Neuronal stem cell (in vitro differentiated cells): ENCODE measurements around the gene RPLP2.

Experiments used
- DNase-seq: peaks from one replicate; pipeline ENCODE4 v3.0.0-alpha.2; 2013; ENCODE audit warnings: low spot score
- H2AFZ ChIP-seq: one replicate; pipeline ENCODE4 v1.6.1; 2013; ENCODE audit warnings: mild to moderate bottlenecking, low read length, inconsistent platforms
- H2AK5ac ChIP-seq: 2 replicates; pipeline ENCODE4 v1.6.1; 2013; ENCODE audit warnings: low read depth, mild to moderate bottlenecking, inconsistent platforms, low read length, moderate library complexity, mixed read lengths
- H2BK120ac ChIP-seq: 2 replicates; pipeline ENCODE4 v1.6.1; 2013; ENCODE audit warnings: low read depth, mild to moderate bottlenecking, inconsistent platforms, low read length, moderate library complexity, mixed read lengths
- H2BK12ac ChIP-seq: one replicate; pipeline ENCODE4 v1.6.1; 2013; ENCODE audit warnings: low read length, inconsistent platforms
- H2BK15ac ChIP-seq: 2 replicates; pipeline ENCODE4 v1.6.1; 2013; ENCODE audit warnings: mild to moderate bottlenecking, low read length, inconsistent platforms, mixed read lengths
- H2BK5ac ChIP-seq: one replicate; pipeline ENCODE4 v1.6.1; 2013; ENCODE audit warnings: inconsistent platforms, mild to moderate bottlenecking, low read length, moderate library complexity
- H3K14ac ChIP-seq: one replicate; pipeline ENCODE4 v1.6.1; 2013; ENCODE audit warnings: low read length, inconsistent platforms
- H3K18ac ChIP-seq: 2 replicates; pipeline ENCODE4 v1.6.1; 2013; ENCODE audit warnings: low read length, inconsistent platforms
- H3K23ac ChIP-seq: 2 replicates; pipeline ENCODE4 v1.6.1; 2013; ENCODE audit warnings: low read depth, mild to moderate bottlenecking, mixed read lengths, low read length, inconsistent platforms; ENCODE audit not compliant: poor library complexity
- H3K27ac ChIP-seq: replicated peaks from 3 replicates; pipeline ENCODE4 v1.5.1; 2013; ENCODE audit warnings: low read length, inconsistent platforms
- H3K27me3 ChIP-seq, 3 experiments: 2 replicates each; pipeline ENCODE4 v1.6.1; 2013; ENCODE audit warnings: low read length in 3 of 3, mild to moderate bottlenecking in 2 of 3, inconsistent platforms in 1 of 3, low read depth in 1 of 3, mixed read lengths in 1 of 3, moderate library complexity in 1 of 3; ENCODE audit not compliant: control insufficient read depth in 3 of 3, insufficient read depth in 3 of 3
- H3K36me3 ChIP-seq, 2 donors: replicated peaks in 1 of 2; 2 replicates each; pipeline ENCODE4 v1.6.1; 2013; ENCODE audit warnings: low read length in 2 of 2; ENCODE audit not compliant: control insufficient read depth in 2 of 2, insufficient read depth in 2 of 2
- H3K4ac ChIP-seq: 2 replicates; pipeline ENCODE4 v1.6.1; 2013; ENCODE audit warnings: inconsistent platforms, mild to moderate bottlenecking, low read length, moderate library complexity
- H3K4me1 ChIP-seq, 2 donors: 1 replicate in 1 of 2; 2 replicates in 1 of 2; pipeline ENCODE4 v1.6.1; 2013; ENCODE audit warnings: low read length in 2 of 2, low read depth in 1 of 2; ENCODE audit not compliant: control insufficient read depth in 2 of 2, insufficient read depth in 1 of 2
- H3K4me2 ChIP-seq: one replicate; pipeline ENCODE4 v1.6.1; 2013; ENCODE audit warnings: mild to moderate bottlenecking, low read length, inconsistent platforms; ENCODE audit not compliant: insufficient read depth, poor library complexity, severe bottlenecking
- H3K4me3 ChIP-seq, 2 donors: 2 replicates each; pipeline ENCODE4 v1.5.1; 2013; ENCODE audit warnings: low read length in 2 of 2, mild to moderate bottlenecking in 2 of 2, inconsistent platforms in 1 of 2, moderate library complexity in 1 of 2
- H3K79me1 ChIP-seq: one replicate; pipeline ENCODE4 v1.6.1; 2013; ENCODE audit warnings: low read depth, mild to moderate bottlenecking, inconsistent platforms, low read length, moderate library complexity
- H3K9ac ChIP-seq: one replicate; pipeline ENCODE4 v1.6.1; 2013; ENCODE audit warnings: mild to moderate bottlenecking, low read depth, low read length, inconsistent platforms; ENCODE audit not compliant: poor library complexity
- H3K9me3 ChIP-seq, 2 donors: replicated peaks in 1 of 2; 2 replicates each; pipeline versions ENCODE3 to v1.6.1; 2013; ENCODE audit warnings: low read length in 2 of 2, mild to moderate bottlenecking in 2 of 2, inconsistent platforms in 1 of 2, low read depth in 1 of 2, mixed read lengths in 1 of 2, moderate library complexity in 1 of 2; ENCODE audit not compliant: control insufficient read depth in 2 of 2, insufficient read depth in 1 of 2
- H4K8ac ChIP-seq: one replicate; pipeline ENCODE4 v1.6.1; 2013; ENCODE audit warnings: low read depth, mild to moderate bottlenecking, inconsistent platforms, low read length, moderate library complexity
- H4K91ac ChIP-seq: one replicate; pipeline ENCODE4 v1.6.1; 2013; ENCODE audit warnings: low read length, low read depth, mild to moderate bottlenecking, inconsistent platforms; ENCODE audit not compliant: poor library complexity
- WGBS, 2 donors: extraction: QIAGEN DNeasy Blood & Tissue Kit; methylation state at CpG; one replicate each; pipeline ENCODE4 v1.1.7; 2013; ENCODE audit warnings: missing lambda C conversion rate in 2 of 2, mixed read lengths in 1 of 2; ENCODE audit not compliant: insufficient read length in 2 of 2, insufficient replicate concordance in 1 of 2; ENCODE audit errors: extremely low coverage in 2 of 2; 5-methylcytosine and 5-hydroxymethylcytosine counted together

RPLP2 gene

DNA sequence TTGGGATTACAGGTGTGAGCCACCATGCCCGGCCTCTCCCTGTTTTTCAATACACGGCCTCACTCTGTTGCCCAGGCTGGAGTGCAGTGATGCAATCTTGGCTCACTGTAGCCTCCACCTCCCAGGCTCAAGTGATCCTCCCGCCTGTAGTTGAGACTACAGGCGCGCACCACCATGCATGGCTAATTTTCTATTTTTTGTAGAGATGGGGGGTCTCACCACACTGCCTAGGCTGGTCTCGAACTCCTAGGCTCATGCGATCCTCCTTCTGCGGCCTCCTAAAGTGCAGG is 44.0 kb upstream of the RPLP2 start:
- Histone ChIP-seq H2AFZ (no peak overlapping the region), H2AK5ac (no peak overlapping the region), H2BK120ac (no peak overlapping the region), H3K14ac (no peak overlapping the region), H3K27me3 (no peaks in the 10 kb centered on the region), H3K79me1 (peaks cover 2% of the 10 kb centered on the region), H2BK12ac (no peak overlapping the region), H3K4me3 (no peak overlapping the region), H3K4ac (no peak overlapping the region), H3K4me2 (no peak overlapping the region), H4K91ac (no peak overlapping the region), H2BK15ac (no peak overlapping the region), H3K9me3 (no peaks in the 10 kb centered on the region), H3K36me3 (peaks cover 39 to 79% of the 10 kb centered on the region in 2 donors), H3K27ac (no peak overlapping the region), H3K23ac (peak overlapping the region; percentile 39), H3K4me1 (no peaks in the 10 kb centered on the region), H2BK5ac (no peak overlapping the region), H3K9ac (no peak overlapping the region), H3K18ac (no peak overlapping the region), H4K8ac (no peak overlapping the region)
- no peak for DNase-seq
- WGBS, 2 donors = no CpG with 5 or more reads among the region's 8 CpGs

DNA sequence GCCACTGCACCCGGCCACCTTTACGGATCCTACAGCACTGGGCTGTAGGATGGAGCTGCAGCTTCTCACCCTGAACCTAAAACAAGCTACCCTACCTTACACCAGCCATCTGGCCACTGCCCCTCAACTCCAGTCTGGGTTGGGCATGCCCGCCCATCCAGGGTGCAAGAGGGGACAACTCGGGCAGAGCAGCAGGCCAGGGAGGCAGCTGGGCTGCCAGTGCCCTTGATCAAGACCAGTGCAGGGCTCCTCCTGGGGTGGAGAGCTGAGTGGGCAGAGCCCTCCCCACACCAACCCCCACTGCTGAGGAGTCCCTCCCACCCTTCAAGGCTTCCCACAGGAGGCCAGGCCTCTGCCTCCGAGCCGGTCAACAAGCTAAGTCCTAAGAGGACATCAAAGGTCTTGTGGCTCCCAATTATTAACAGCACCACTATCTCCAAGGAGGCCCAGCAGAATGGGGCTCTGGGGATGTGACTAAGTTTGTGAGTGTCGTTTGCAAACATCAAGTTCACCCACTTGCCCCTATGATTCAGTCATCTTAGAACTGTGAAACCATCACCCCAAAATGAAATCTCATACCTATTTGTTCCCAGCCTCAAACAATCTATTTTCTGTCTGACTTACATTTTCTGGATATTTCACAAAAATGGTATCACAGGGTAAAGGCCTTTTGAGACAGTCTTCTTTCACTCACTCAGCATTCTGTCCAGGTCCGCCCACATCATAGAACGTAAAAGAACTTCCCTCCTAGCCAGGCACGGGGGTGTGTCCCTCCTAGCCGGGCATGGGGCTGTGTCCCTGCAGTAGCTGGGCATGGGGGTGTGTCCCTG is 43.4 kb upstream of the RPLP2 start:
- Histone ChIP-seq H3K4me3 (peak overlapping the region in 1 of 2 donors; percentile 38), H2BK5ac (no peak overlapping the region), H3K4ac (no peak overlapping the region), H2AFZ (no peak overlapping the region), H3K9ac (no peak overlapping the region), H3K79me1 (peaks cover 4% of the 10 kb centered on the region), H2BK12ac (no peak overlapping the region), H3K27me3 (no peaks in the 10 kb centered on the region), H3K18ac (no peak overlapping the region), H3K27ac (no peak overlapping the region), H2AK5ac (no peak overlapping the region), H3K9me3 (no peaks in the 10 kb centered on the region), H3K36me3 (peaks cover 42 to 79% of the 10 kb centered on the region in 2 donors), H4K91ac (no peak overlapping the region), H2BK15ac (no peak overlapping the region), H3K4me1 (no peaks in the 10 kb centered on the region), H3K23ac (peak overlapping the region; percentile 39), H3K14ac (no peak overlapping the region), H3K4me2 (no peak overlapping the region), H4K8ac (no peak overlapping the region), H2BK120ac (no peak overlapping the region)
- no CpG with 5 or more reads among the region's 11 CpGs for WGBS, 2 donors
- no peak for DNase-seq

DNA sequence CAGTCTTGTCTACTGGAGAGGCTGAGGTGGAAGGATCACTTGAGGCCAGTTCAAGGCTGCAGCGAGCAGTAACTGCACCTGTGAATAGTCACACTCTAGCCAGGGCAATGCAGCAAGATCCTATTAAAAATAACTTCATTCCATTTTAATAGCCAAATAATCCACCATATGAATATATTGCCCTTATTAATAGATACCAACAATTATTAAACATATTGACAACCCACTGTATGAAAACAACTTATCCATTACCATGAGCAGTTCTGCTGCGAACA is 42.9 kb upstream of the RPLP2 start:
- no peak overlapping the region for H3K4me3 ChIP-seq
- no CpG with 5 or more reads among the region's 2 CpGs for WGBS, 2 donors
- H3K36me3 ChIP-seq = peaks cover 39 to 79% of the 10 kb centered on the region in 2 donors
- H3K18ac ChIP-seq = no peak overlapping the region
- no peak overlapping the region for H3K27ac ChIP-seq
- no peak overlapping the region for H3K23ac ChIP-seq
- no peak overlapping the region for H2BK15ac ChIP-seq
- H3K4me1 ChIP-seq = peaks cover 0 to 1% of the 10 kb centered on the region in 2 donors
- H3K27me3 ChIP-seq = no peaks in the 10 kb centered on the region
- H2AFZ ChIP-seq = no peak overlapping the region
- H3K4me2 ChIP-seq = no peak overlapping the region
- H2AK5ac ChIP-seq = no peak overlapping the region
- no peak overlapping the region for H3K9ac ChIP-seq
- no peak overlapping the region for H3K14ac ChIP-seq
- no peak overlapping the region for H3K4ac ChIP-seq
- peaks cover 7% of the 10 kb centered on the region for H3K79me1 ChIP-seq
- no peak overlapping the region for H2BK5ac ChIP-seq
- no peak for DNase-seq
- H3K9me3 ChIP-seq = no peaks in the 10 kb centered on the region
- H4K91ac ChIP-seq = no peak overlapping the region
- H2BK12ac ChIP-seq = no peak overlapping the region
- no peak overlapping the region for H4K8ac ChIP-seq
- H2BK120ac ChIP-seq = no peak overlapping the region

- WGBS, 2 donors = no CpG with 5 or more reads among the region's 11 CpGs
- Histone ChIP-seq H3K27me3 (no peaks in the 10 kb centered on the region), H3K18ac (no peak overlapping the region), H4K91ac (no peak overlapping the region), H3K36me3 (peaks cover 38 to 81% of the 10 kb centered on the region in 2 donors), H3K4ac (no peak overlapping the region), H2BK120ac (no peak overlapping the region), H2BK5ac (no peak overlapping the region), H2BK12ac (no peak overlapping the region), H2AFZ (no peak overlapping the region), H3K14ac (no peak overlapping the region), H3K27ac (no peak overlapping the region), H2AK5ac (no peak overlapping the region), H3K9me3 (no peaks in the 10 kb centered on the region), H3K4me1 (peaks cover 0 to 2% of the 10 kb centered on the region in 2 donors), H3K79me1 (peaks cover 8% of the 10 kb centered on the region), H2BK15ac (no peak overlapping the region), H3K23ac (no peak overlapping the region), H3K9ac (no peak overlapping the region), H3K4me2 (no peak overlapping the region), H3K4me3 (no peak overlapping the region), H4K8ac (no peak overlapping the region)
- DNase-seq = no peak
These were observed 42.5 kb upstream of the RPLP2 start for GRCh38 chr11:767238-767637.
